Astrocyte (in vitro differentiated cells and primary cell): ENCODE results near the gene IPCEF1. TPM values are rescaled to one million over a fixed set of nuclear protein-coding genes. Genes with fewer than 3 reads are reported as not detected.

Experiments
- DNase-seq: peaks from one replicate; pipeline ENCODE4 v3.0.0-alpha.2; 2010; ENCODE audit warnings: low read depth
- FAIRE-seq: peaks from 2 replicates; lab custom pipeline; 2011; peaks lifted over from hg19 to GRCh38; lab: Jason Lieb, UNC
- H2AFZ ChIP-seq: 2 replicates; pipeline ENCODE4 v1.6.0; 2012; ENCODE audit warnings: low read depth, low read length, inconsistent platforms
- H3K27ac ChIP-seq: 2 replicates; pipeline ENCODE4 v1.5.1; 2011; ENCODE audit warnings: low read depth, low read length, inconsistent platforms
- H3K27me3 ChIP-seq: 2 replicates; pipeline ENCODE4 v1.6.0; 2011; ENCODE audit warnings: low read length, inconsistent platforms; ENCODE audit not compliant: insufficient read depth
- H3K36me3 ChIP-seq: 2 replicates; pipeline ENCODE4 v1.5.1; 2011; ENCODE audit warnings: low read length, inconsistent platforms; ENCODE audit not compliant: insufficient read depth
- H3K4me1 ChIP-seq: 2 replicates; pipeline ENCODE4 v1.5.1; 2011; ENCODE audit warnings: low read length, inconsistent platforms; ENCODE audit not compliant: insufficient read depth
- H3K4me2 ChIP-seq: 2 replicates; pipeline ENCODE4 v1.6.0; 2012; ENCODE audit warnings: low read length, inconsistent platforms
- H3K4me3 ChIP-seq: 2 replicates; pipeline ENCODE4 v1.5.1; 2011; ENCODE audit warnings: low read depth, mild to moderate bottlenecking, low read length, inconsistent platforms; ENCODE audit not compliant: insufficient read depth
- H3K79me2 ChIP-seq: 2 replicates; pipeline ENCODE4 v1.6.0; 2012; ENCODE audit warnings: mild to moderate bottlenecking, low read length, inconsistent platforms; ENCODE audit not compliant: insufficient read depth
- H3K9ac ChIP-seq: 2 replicates; pipeline ENCODE4 v1.6.0; 2012; ENCODE audit warnings: mild to moderate bottlenecking, low read length, inconsistent platforms
- H3K9me3 ChIP-seq: 2 replicates; pipeline ENCODE4 v1.5.1; 2012; ENCODE audit warnings: low read depth, mild to moderate bottlenecking, low read length, inconsistent platforms; ENCODE audit not compliant: insufficient read depth
- H4K20me1 ChIP-seq: 2 replicates; pipeline ENCODE4 v1.6.0; 2012; ENCODE audit warnings: low read length, inconsistent platforms; ENCODE audit not compliant: insufficient read depth
- H3K27ac Mint-ChIP-seq: one replicate; pipeline ENCODE4 v1.8.0; 2021; ENCODE audit warnings: mild to moderate bottlenecking, mixed read lengths; ENCODE audit not compliant: unreplicated experiment
- H3K27me3 Mint-ChIP-seq: one replicate; pipeline ENCODE4 v1.8.0; 2021; ENCODE audit warnings: low read depth, mixed read lengths; ENCODE audit not compliant: unreplicated experiment
- H3K36me3 Mint-ChIP-seq: one replicate; pipeline ENCODE4 v1.8.0; 2021; ENCODE audit warnings: low read depth, mixed read lengths; ENCODE audit not compliant: unreplicated experiment
- H3K4me1 Mint-ChIP-seq: one replicate; pipeline ENCODE4 v1.8.0; 2021; ENCODE audit warnings: low read depth, mixed read lengths; ENCODE audit not compliant: unreplicated experiment
- H3K4me3 Mint-ChIP-seq: one replicate; pipeline ENCODE4 v1.8.0; 2021; ENCODE audit warnings: mild to moderate bottlenecking, moderate library complexity, mixed read lengths; ENCODE audit not compliant: unreplicated experiment
- H3K9me3 Mint-ChIP-seq: one replicate; pipeline ENCODE4 v1.8.0; 2021; ENCODE audit warnings: mild to moderate bottlenecking, mixed read lengths; ENCODE audit not compliant: unreplicated experiment
- EZH2 ChIP-seq: IDR thresholded peaks from 2 replicates; pipeline ENCODE4 v1.6.1; 2012; ENCODE audit warnings: mild to moderate bottlenecking, low read length, inconsistent platforms; ENCODE audit not compliant: insufficient read depth
- total RNA-seq: library from RNA; stranded (reverse); gene quantifications from 2 replicates; pipeline ENCODE4 v1.2.1, GENCODE V29; 2021
- TF ChIP-seq, protein P1 (sequence below): IDR thresholded peaks from 2 replicates; pipeline ENCODE4 v1.5.1; 2011; ENCODE audit warnings: low read depth, mild to moderate bottlenecking, inconsistent platforms, low read length, moderate library complexity; ENCODE audit not compliant: insufficient read depth

Gene IPCEF1
- total RNA-seq, 1 donor from 2014 or later: 0.16 TPM

DNA sequence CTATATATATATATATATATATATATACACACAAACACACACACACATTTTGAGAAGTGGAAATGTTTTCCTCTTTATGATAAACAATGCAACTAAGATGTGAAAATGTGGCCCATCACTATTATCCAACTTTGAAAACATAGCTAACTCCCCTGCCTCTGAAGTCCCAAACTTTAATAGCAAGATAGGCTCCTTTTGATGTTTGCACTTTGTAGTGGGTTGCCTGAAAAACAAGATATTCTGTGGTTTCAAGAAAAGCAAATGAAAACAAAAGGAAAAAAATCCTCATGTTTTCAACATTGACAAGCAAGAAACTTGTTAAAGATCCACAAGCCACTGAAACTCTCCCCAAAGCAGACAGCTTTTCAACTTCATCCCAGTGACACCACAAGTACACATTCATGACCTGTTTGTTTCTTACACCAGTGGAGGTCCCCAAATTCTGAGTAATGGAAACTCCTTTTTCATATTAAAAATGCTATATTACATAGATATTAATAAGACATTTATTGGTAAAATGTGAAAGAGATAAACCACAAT is 90.0 kb downstream of the IPCEF1 start:
- Mint-ChIP-seq H3K36me3 (peaks cover 1% of the 10 kb centered on the region), H3K27ac (no peak overlapping the region), H3K9me3 (peaks cover 4% of the 10 kb centered on the region), H3K4me3 (no peak overlapping the region), H3K4me1 (peaks cover 10% of the 10 kb centered on the region), H3K27me3 (no peaks in the 10 kb centered on the region)
- Histone ChIP-seq H4K20me1 (no peaks in the 10 kb centered on the region), H3K79me2 (no peaks in the 10 kb centered on the region), H3K4me3 (no peak overlapping the region), H2AFZ (no peak overlapping the region), H3K27ac (no peak overlapping the region), H3K27me3 (no peaks in the 10 kb centered on the region), H3K9ac (no peak overlapping the region), H3K9me3 (no peaks in the 10 kb centered on the region), H3K4me1 (no peaks in the 10 kb centered on the region), H3K4me2 (no peak overlapping the region), H3K36me3 (no peaks in the 10 kb centered on the region)
- DNase-seq (no peak), FAIRE-seq (no peak)
- TF ChIP-seq EZH2: no peak
- TF ChIP-seq, protein P1, sequence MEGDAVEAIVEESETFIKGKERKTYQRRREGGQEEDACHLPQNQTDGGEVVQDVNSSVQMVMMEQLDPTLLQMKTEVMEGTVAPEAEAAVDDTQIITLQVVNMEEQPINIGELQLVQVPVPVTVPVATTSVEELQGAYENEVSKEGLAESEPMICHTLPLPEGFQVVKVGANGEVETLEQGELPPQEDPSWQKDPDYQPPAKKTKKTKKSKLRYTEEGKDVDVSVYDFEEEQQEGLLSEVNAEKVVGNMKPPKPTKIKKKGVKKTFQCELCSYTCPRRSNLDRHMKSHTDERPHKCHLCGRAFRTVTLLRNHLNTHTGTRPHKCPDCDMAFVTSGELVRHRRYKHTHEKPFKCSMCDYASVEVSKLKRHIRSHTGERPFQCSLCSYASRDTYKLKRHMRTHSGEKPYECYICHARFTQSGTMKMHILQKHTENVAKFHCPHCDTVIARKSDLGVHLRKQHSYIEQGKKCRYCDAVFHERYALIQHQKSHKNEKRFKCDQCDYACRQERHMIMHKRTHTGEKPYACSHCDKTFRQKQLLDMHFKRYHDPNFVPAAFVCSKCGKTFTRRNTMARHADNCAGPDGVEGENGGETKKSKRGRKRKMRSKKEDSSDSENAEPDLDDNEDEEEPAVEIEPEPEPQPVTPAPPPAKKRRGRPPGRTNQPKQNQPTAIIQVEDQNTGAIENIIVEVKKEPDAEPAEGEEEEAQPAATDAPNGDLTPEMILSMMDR: no peak

DNA sequence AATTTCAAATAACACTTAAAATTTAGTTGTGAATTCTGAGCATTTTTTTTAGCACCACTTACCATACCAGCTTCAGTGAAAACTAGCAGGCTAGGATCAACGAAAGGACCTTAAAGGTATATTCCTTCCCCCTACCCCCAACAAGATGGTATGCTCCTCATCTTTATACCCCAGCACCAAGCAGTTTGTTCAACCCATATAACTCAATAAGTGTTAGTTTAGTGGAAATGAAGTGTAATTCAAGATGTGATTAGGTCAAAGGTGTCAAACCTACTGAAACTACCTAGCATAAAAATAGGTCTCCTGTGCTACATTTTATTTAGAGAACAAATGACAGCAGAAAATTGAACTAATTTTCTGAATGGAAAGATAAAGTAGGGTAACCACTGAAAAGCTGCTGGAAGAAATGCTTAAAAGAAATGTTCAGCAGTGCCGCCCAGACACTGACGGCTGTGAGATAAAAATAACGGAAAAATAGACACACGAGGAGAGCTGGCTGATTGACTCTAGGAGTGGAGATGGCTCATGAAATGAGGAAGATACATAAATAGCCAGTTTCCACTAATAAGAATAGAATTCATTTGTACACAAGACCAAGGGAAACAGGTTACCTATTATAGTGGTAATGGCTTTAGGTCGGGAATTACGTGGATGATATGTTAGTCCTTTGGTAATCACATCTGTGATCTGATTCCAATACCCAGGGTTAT is 94.8 kb downstream of the IPCEF1 start:
- peaks cover 1% of the 10 kb centered on the region for H3K9me3 Mint-ChIP-seq
- no peak for TF ChIP-seq EZH2
- TF ChIP-seq, protein P1: no peak
- no peaks in the 10 kb centered on the region for H3K4me1 ChIP-seq
- H3K79me2 ChIP-seq: no peaks in the 10 kb centered on the region
- H3K36me3 Mint-ChIP-seq: no peaks in the 10 kb centered on the region
- H3K4me1 Mint-ChIP-seq: peaks cover 10% of the 10 kb centered on the region
- no peak overlapping the region for H3K27ac Mint-ChIP-seq
- H3K36me3 ChIP-seq: no peaks in the 10 kb centered on the region
- H4K20me1 ChIP-seq: no peaks in the 10 kb centered on the region
- no peaks in the 10 kb centered on the region for H3K27me3 Mint-ChIP-seq
- no peak overlapping the region for H3K4me3 ChIP-seq
- no peak overlapping the region for H3K4me2 ChIP-seq
- no peak overlapping the region for H2AFZ ChIP-seq
- H3K27ac ChIP-seq: no peak overlapping the region
- no peaks in the 10 kb centered on the region for H3K9me3 ChIP-seq
- no peak for DNase-seq
- H3K27me3 ChIP-seq: no peaks in the 10 kb centered on the region
- H3K9ac ChIP-seq: no peak overlapping the region
- FAIRE-seq: no peak
- H3K4me3 Mint-ChIP-seq: no peak overlapping the region
